ENCODE measurements around the gene TMC7. TPM values are rescaled to one million over a fixed set of nuclear protein-coding genes. Genes with fewer than 3 reads are reported as not detected.
"Not testable (repeated sequence)": the region's sequence is repeated elsewhere in the genome, so short reads cannot be mapped to it uniquely, and the experiment has no call there.

The TMC7 gene
- total RNA-seq, 1 donor from 2014 or later = 0.23 TPM

DNA sequence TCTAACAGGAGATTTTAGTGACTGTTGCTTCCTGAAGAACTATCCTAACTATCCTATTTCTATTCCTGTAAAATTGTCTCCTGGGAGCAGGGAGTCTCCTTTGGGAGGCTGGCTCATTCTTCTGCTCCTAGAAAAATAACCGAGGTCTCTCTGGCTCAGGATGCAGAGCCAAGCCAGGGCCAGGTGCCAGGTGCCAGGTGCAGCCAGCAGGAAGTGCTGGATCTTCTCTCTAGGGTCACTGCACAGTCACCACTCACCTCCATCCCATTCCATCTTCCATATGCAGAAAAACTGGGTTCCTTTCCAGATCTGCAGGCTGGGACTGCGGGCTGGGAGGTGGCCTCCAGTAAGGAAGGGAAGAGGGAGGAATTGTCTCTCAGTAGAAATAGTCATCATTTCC is 3.8 kb upstream of the TMC7 start:
- no peak overlapping the region for H3K4me3 ChIP-seq (ENCODE audit: low read depth, low read length)
- TF ChIP-seq, protein P1, sequence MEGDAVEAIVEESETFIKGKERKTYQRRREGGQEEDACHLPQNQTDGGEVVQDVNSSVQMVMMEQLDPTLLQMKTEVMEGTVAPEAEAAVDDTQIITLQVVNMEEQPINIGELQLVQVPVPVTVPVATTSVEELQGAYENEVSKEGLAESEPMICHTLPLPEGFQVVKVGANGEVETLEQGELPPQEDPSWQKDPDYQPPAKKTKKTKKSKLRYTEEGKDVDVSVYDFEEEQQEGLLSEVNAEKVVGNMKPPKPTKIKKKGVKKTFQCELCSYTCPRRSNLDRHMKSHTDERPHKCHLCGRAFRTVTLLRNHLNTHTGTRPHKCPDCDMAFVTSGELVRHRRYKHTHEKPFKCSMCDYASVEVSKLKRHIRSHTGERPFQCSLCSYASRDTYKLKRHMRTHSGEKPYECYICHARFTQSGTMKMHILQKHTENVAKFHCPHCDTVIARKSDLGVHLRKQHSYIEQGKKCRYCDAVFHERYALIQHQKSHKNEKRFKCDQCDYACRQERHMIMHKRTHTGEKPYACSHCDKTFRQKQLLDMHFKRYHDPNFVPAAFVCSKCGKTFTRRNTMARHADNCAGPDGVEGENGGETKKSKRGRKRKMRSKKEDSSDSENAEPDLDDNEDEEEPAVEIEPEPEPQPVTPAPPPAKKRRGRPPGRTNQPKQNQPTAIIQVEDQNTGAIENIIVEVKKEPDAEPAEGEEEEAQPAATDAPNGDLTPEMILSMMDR (conservative IDR thresholded peaks at IDR 0.05; ENCODE audit: low read depth, low read length) = no peak
- no peak for DNase-seq (ENCODE audit: low read depth)

DNA sequence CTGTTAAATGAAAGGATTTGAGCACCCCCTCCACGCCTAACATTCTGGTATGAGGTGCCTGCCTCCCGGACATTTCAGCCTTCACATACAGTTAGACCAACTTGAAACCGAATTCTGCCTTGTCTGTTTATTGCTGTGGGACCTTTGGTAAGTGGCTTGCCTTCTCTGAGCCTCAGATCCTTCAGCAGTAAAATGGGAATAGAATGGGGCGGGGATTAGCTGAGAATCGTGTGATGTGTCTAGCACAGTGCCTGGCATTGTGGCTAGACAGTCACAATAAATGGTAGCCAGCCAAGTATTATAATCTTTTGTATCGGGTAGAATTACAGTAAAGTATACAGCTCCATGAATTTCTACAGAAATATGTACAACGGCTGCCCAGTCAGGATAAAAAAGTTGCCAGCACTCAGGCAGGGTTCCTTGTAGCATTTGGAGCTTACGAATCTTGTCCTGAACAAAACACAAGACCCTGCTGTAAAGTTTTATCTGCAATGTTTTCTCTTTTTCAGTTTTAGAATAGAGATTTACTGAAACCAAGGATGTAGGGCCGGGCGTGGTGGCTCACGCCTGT is 786 bp downstream of the TMC7 start:
- DNase-seq (ENCODE audit: low read depth) = no peak
- TF ChIP-seq, protein P1 (conservative IDR thresholded peaks at IDR 0.05; ENCODE audit: low read depth, low read length) = no peak
- H3K4me3 ChIP-seq (ENCODE audit: low read depth, low read length) = peak overlapping the region; percentile 65

DNA sequence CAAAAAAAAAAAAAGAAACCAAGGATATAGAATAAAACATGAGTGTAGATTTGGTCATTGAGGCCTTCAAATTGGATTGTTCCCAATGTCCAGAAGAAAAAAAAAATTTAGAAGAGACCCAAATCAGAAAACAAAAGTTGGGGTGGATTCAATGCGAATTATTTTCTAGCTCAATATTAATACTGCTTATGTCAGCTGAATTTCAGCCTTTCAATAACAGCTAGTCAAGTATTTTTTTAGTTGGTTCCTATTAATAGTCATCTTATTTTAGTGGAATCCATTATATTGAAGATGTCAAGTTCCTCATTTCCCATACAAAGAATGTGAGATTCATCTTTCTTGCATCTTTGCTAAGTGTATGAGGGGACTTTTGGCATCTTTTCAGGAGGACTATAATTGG is 1.5 kb downstream of the TMC7 start:
- DNase-seq (ENCODE audit: low read depth); H3K4me3 ChIP-seq (ENCODE audit: low read depth, low read length): not testable (repeated sequence)

DNA sequence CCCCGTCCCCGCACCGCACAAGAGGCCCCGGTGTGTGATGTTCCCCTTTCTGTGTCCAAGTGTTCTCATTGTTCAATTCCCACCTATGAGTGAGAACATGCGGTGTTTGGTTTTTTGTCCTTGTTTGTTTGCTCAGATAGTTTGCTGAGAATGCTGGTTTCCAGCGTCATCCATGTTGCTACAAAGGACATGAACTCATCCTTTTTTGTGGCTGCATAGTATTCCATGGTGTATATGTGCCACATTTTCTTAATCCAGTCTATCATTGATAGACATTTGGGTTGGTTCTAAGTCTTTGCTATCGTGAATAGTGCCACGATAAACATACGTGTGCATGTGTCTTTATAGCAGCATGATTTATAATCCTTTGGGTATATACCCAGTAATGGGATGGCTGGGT is 8.0 kb downstream of the TMC7 start:
- not testable (repeated sequence) for DNase-seq (ENCODE audit: low read depth)

DNA sequence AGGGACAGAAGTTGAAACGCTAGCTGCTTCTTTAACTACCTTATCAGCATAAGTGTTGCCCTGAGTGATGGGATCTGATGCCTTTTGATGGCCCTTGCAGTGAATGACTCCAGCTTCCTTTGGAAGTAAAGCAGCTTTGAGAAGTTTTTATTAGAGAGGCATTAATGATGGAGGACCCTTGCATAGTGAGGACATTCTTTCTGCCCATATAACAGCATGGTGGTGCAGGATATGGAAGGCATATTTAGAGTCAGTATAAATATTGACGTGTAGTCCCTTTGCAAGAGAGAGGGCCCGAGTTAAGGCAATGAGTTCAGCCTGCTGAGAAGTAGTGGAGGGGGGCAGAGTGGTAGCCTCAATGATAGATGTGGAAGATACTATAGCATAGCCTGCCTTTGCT is 9.8 kb downstream of the TMC7 start:
- H3K4me3 ChIP-seq (ENCODE audit: low read depth, low read length); DNase-seq (ENCODE audit: low read depth): not testable (repeated sequence)

More for the DNA sequence above, 8.0 kb downstream of the TMC7 start:
- not testable (repeated sequence) for H3K4me3 ChIP-seq (ENCODE audit: low read depth, low read length)

DNA sequence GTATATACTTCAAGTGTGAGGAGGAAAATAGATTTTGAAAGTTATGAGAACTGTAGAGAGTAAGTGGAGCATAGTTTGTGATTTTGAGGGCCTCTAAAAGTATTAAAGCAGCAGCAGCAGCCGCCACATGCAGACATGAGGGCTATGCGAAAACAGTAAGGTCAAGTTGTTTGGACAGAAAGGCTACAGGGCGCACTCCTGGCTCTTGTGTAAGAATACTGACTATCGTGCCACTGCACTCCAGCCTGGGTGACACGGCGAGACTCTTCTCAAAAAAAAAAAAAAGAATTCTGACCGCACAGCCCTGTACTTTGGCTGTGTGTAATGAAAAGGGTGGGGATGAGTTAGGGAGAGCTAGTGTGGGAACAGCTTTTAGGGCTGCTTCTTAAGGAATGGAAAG is 10.4 kb downstream of the TMC7 start:
- not testable (repeated sequence) for DNase-seq (ENCODE audit: low read depth); H3K4me3 ChIP-seq (ENCODE audit: low read depth, low read length)

DNA sequence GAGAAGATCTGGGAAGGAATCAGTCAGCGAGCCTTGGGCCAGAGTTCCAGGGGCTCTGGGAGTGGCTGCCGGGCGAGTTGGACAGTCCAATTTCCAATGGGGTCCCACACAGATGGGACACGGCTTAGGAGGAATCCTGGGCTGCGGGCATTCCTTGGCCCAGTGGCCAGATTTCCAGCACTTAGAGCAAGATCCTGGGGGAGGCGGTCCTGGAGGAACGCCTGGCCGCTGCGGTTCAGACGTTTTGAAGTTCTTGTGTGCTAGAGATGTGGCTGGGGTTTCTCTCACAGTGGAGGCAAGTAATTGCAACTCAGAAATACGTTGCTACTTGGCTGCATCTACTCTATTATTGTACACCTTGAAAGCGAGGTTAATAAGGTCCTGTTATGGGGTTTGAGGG is 11.7 kb downstream of the TMC7 start:
- not testable (repeated sequence) for DNase-seq (ENCODE audit: low read depth)

DNA sequence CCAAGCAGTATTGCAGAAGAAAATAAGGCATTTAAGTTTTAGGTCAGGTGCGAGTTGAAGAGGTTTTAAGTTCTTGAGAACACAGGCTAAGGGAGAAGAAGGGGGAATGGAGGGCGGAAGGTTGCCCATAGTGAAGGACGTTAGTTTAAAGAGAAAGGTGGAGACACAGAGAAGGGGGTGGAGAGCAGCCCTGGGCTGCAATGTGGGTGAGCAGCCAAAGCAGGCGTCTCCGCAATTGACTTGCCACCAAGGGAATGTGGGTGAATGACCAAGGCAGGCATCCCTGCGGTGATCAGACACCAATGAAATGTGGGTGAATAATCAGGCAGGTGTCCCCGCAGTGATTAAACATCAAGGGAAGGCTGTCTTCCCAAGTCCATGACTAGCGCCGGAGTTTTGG is 12.8 kb downstream of the TMC7 start:
- H3K4me3 ChIP-seq (ENCODE audit: low read depth, low read length); DNase-seq (ENCODE audit: low read depth): not testable (repeated sequence)

More for the DNA sequence above, 11.7 kb downstream of the TMC7 start:
- H3K4me3 ChIP-seq (ENCODE audit: low read depth, low read length) = not testable (repeated sequence)

DNA sequence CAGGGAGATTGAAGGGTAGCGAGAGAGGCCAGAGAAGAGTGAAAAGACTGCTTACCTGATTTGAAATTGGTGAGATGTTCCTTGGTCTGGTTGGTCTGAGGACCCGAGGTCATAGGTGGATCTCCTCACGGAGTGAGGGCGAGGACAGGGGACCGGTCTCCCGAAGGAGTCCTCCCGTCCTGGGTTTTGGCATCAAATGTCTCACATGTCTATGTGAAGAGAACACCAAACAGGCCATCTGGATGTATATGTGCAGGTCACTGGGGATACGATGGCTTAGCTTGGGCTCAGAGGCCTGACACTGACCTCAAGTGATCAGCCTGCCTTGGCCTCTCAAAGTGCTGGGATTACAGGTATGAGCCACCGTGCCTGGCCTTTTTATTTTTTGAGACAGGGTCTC is 13.3 kb downstream of the TMC7 start:
- H3K4me3 ChIP-seq (ENCODE audit: low read depth, low read length); DNase-seq (ENCODE audit: low read depth): not testable (repeated sequence)

DNA sequence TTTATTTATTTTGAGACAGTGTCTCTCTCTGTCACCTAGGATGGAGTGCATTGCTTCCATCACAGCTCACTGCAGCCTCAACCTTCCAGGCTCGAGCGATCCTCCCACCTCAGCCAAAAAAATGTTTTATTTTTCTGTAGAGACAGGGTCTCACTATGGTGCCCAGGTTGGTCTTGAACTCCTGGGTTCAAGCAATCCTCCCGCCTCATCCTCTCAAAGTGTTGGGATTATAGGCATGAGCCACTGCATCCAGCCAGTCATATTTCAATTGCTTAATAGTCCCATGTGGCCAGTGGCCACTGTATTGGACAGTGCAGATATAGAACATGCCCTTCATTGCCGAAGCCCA is 15.3 kb downstream of the TMC7 start:
- TF ChIP-seq, protein P1 (conservative IDR thresholded peaks at IDR 0.05; ENCODE audit: low read depth, low read length) = no peak
- H3K4me3 ChIP-seq (ENCODE audit: low read depth, low read length) = no peak overlapping the region
- DNase-seq (ENCODE audit: low read depth) = no peak

DNA sequence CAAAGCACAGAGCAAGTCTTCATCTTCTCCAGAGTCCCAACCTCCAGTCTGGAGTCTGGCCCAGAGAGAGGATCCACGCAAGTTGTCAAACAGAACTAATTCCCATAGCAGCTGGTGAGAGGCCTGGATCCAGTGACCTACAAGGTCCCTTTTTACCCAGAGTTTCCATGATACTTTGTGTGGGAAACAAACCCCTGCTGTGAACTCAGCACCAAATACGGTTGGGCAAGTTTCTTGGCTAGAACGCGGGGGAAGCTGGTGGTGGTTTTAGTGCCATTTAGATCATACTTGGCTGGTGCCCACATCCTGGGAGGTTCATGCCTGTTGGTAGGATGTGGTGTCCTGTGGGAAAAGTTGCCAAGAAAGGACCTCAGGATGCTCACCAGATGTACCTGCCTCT is 18.1 kb downstream of the TMC7 start:
- TF ChIP-seq, protein P1 (conservative IDR thresholded peaks at IDR 0.05; ENCODE audit: low read depth, low read length) = no peak
- peak; percentile 38 for DNase-seq (ENCODE audit: low read depth)

More for the DNA sequence above, 18.1 kb downstream of the TMC7 start:
- H3K4me3 ChIP-seq (ENCODE audit: low read depth, low read length) = no peak overlapping the region
